Neutrophil (primary cell): ENCODE measurements around the gene CASKIN1.
A peak's percentile ranks its signal among the peaks of the same experiment; 100 is the strongest.

Source experiments
- H3K27ac ChIP-seq: fragments of 200-600 bp; sonication (generic); 2 replicates; pipeline ENCODE4 v1.5.1; 2016; ENCODE audit warnings: mild to moderate bottlenecking, moderate library complexity
- H3K27me3 ChIP-seq: fragments of 200-600 bp; sonication (generic); 2 replicates; pipeline ENCODE4 v1.6.0; 2016; ENCODE audit warnings: mild to moderate bottlenecking
- H3K36me3 ChIP-seq: fragments of 200-600 bp; sonication (generic); 2 replicates; pipeline ENCODE4 v1.5.1; 2017
- H3K4me1 ChIP-seq, 2 experiments: fragments of 200-600 bp in 1 of 2; sonication (generic) in 1 of 2; 1 replicate in 1 of 2; 2 replicates in 1 of 2; pipeline versions ENCODE4 v1.5.1 to v1.6.1; 2013 to 2016; ENCODE audit warnings: low read depth in 1 of 2, low read length in 1 of 2, mild to moderate bottlenecking in 1 of 2, moderate library complexity in 1 of 2; ENCODE audit not compliant: control insufficient read depth in 1 of 2, insufficient read depth in 1 of 2
- H3K4me3 ChIP-seq, 2 experiments: fragments of 200-600 bp in 1 of 2; sonication (generic) in 1 of 2; 1 replicate in 1 of 2; 2 replicates in 1 of 2; pipeline ENCODE4 v1.5.1; 2013 to 2016; ENCODE audit warnings: low read depth in 1 of 2, low read length in 1 of 2, mild to moderate bottlenecking in 1 of 2, moderate library complexity in 1 of 2
- H3K9me3 ChIP-seq: fragments of 200-600 bp; sonication (generic); 2 replicates; pipeline ENCODE4 v1.5.1; 2016
- TF ChIP-seq, protein P1 (sequence below): fragments of 200-600 bp; sonication (generic); IDR thresholded peaks from 2 replicates; pipeline ENCODE4 v1.5.1; 2016; ENCODE audit warnings: antibody characterized with exemption

Gene CASKIN1

DNA sequence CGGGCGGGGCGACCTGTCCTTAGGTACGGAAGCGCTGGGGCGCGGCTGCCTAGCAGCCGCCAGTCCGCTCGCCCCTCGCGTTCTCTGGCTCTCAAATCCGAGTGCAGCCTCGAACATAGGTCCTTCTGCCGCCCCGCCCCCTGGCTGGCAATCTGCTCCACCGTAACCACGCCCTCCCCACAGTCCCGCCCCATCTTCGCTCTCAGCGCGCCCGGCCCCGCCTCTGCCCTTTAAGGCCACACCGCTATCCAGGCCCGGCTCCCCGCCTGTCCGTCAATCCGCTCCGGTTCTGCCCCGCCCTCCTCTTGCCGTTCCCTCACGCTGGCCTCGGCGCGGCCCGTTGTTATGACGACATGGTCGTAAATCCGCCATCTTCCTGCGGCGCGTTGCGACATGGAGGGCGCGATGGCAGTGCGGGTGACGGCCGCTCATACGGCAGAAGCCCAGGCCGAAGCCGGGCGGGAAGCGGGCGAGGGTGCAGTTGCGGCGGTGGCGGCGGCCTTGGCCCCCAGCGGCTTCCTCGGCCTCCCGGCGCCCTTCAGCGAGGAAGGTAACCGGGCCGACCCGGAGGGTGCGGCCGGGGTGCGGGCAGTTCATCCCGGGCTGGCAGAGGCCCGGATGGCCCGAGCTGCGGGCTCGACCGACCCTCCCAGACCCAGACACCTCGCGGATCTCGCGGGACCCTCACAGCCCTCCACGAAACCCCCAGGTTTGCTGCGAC lies 27.0 kb upstream of the CASKIN1 start, which contains the start of gene E4F1:
Gene E4F1, plus strand, starts transcription at position 371 of the 721 bp plus-strand sequence. Its CDS starts 23 bp downstream, at position 394.
- Histone ChIP-seq H3K4me3 (peak within 1 kb of the TSS; percentile 75 to 76), H3K27ac (peak within 1 kb of the TSS; percentile 88), H3K9me3 (no peaks in the 10 kb centered on the region), H3K4me1 (peaks cover 15 to 18% of the 10 kb centered on the region in 2 experiments), H3K27me3 (no peaks in the 10 kb centered on the region), H3K36me3 (peaks cover 14% of the 10 kb centered on the region)
- TF ChIP-seq, protein P1, sequence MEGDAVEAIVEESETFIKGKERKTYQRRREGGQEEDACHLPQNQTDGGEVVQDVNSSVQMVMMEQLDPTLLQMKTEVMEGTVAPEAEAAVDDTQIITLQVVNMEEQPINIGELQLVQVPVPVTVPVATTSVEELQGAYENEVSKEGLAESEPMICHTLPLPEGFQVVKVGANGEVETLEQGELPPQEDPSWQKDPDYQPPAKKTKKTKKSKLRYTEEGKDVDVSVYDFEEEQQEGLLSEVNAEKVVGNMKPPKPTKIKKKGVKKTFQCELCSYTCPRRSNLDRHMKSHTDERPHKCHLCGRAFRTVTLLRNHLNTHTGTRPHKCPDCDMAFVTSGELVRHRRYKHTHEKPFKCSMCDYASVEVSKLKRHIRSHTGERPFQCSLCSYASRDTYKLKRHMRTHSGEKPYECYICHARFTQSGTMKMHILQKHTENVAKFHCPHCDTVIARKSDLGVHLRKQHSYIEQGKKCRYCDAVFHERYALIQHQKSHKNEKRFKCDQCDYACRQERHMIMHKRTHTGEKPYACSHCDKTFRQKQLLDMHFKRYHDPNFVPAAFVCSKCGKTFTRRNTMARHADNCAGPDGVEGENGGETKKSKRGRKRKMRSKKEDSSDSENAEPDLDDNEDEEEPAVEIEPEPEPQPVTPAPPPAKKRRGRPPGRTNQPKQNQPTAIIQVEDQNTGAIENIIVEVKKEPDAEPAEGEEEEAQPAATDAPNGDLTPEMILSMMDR = peak; percentile 53

DNA sequence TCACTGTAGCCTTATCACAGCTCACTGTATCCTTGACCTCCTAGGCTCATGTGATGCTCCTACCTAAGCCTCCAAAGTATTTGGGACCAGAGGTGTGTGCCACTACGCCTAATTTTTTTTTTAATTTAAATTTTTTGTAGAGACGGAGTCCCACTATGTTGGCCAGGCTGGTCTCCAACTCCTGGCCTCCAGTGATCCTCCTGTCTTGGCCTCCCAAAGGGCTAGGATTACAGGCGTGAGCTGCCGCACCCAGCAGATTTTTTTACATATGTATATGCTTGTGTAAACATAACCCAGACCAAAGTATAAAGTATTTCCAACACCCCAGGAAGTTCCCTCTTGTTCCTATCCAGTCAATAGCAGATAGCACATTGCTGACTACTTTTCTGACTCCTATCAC lies 19.9 kb upstream of the CASKIN1 start:
- TF ChIP-seq, protein P1 = no peak
- Histone ChIP-seq H3K4me1 (peaks cover 40 to 41% of the 10 kb centered on the region in 2 experiments), H3K27ac (no peak overlapping the region), H3K4me3 (no peak overlapping the region), H3K36me3 (no peaks in the 10 kb centered on the region), H3K27me3 (no peaks in the 10 kb centered on the region), H3K9me3 (no peaks in the 10 kb centered on the region)

DNA sequence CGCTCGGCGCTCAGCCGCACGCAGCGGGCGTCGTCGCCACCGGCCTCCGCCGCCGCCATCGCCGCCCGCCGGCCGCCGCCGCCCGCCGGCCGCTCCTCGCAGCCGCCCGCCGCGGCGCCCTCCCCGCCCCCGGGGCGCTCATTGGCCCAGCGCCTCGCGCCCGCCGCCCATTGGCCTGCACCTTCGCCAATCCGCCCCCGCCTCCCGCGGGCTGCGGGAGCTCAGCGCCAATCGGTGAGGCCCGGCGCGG lies 18.2 kb upstream of the CASKIN1 start, which contains the start of gene PGP:
Gene PGP, minus strand, starts transcription at position 122 of the 250 bp plus-strand sequence. Its CDS starts 63 bp downstream, at position 59.
- TF ChIP-seq, protein P1 = no peak
- H3K4me3 ChIP-seq = peak within 1 kb of the TSS; percentile 68 to 92
- H3K4me1 ChIP-seq = peaks cover 40 to 41% of the 10 kb centered on the region in 2 experiments
- H3K27ac ChIP-seq = peak within 1 kb of the TSS; percentile 82
- H3K9me3 ChIP-seq = no peaks in the 10 kb centered on the region
- no peaks in the 10 kb centered on the region for H3K27me3 ChIP-seq
- H3K36me3 ChIP-seq = peaks cover 7% of the 10 kb centered on the region

DNA sequence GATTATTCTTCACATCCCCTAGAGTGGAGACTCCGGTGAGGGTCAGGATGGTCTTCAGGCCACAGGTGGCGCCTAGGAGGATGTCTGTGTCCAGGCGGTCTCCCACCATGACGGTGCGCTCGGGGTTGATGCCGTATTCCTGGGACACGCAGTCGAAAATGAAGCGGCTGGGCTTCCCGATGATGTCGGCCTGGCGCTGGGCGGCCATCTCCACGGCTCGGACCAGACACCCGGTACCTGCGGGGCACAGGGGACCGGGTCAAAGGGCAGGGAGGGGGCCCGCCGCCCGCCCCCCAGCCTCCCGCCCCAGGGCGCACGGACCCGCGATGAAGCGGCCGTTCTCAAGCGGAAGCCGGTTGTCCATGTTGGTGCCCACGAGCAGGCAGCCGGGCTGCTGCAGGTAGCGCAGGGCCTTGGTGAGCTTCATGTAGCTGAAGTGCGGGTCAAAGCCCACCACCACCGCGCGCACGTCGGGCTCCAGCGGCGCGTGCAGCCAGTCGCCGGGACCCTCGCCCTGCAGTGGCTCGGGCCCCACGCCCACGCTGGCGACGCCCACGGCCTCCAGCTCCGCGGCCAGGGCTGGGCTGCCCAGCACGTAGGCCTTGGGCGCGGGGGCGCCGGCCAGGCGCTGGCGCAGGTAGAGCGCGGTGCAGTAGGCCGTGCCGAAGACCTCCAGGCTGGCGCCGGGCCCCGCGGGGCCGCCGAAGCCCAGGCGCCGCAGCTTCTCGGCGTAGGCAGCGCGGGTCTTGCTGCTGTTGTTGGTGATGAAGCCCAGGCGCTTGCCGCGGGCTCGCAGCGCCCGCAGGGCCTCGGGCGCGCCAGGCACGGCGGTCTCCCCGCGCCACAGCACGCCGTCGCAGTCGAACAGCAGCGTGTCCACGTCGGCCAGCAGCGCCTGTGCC lies 17.7 kb upstream of the CASKIN1 start:
- Histone ChIP-seq H3K27ac (peak overlapping the region; percentile 82), H3K9me3 (no peaks in the 10 kb centered on the region), H3K4me1 (peaks cover 40 to 41% of the 10 kb centered on the region in 2 experiments), H3K27me3 (no peaks in the 10 kb centered on the region), H3K4me3 (peak overlapping the region; percentile 67 to 92), H3K36me3 (peaks cover 13% of the 10 kb centered on the region)
- TF ChIP-seq, protein P1 = no peak

DNA sequence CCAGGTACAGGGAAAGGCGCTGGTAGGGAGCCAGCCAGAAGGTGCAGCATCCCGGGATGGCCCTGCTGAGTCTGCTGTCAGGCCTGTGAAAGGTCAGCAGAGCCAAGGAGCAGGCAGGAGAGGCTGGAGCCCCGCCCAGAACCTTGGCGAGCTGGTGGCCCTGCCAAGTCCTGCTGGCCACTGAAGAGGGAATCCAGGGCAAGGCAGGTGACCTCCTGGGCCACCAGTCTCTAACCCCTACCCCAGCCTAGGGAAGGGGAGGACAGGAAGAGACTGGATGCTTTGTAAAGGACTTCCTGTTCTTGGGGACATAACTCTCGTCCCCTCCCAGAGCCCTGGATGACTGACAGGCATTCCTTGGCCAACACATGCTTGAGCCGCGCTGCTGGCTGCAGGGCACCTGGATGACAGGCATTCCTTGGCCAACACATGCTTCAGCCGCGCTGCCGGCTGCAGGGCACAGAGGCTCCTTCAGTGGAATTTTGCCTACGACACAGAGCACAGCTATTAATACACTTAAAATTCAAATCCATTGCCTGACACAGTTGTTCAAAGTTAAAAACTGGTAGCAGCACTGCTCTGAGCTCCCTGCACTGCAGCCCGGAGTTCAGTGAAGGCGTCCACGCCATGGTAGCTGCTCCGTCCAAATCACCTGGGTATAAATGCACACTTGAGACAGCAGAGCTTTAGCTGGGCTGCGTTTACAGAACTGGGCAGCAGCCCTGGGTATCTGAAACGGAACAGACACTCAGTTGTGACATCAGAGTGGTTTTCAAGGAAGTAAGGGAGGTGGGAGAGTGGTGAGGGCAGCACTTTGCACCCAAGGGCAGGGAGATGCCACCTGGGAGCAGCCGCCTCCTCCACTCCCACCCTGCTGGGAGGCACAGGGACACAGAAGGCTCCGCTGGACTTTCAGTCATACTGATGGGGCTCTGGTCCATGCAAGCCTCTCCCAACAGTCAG lies 16.2 kb upstream of the CASKIN1 start:
- Histone ChIP-seq H3K36me3 (peaks cover 24% of the 10 kb centered on the region), H3K4me3 (peak overlapping the region; percentile 67 to 92), H3K9me3 (no peaks in the 10 kb centered on the region), H3K27me3 (no peaks in the 10 kb centered on the region), H3K4me1 (peaks cover 39 to 41% of the 10 kb centered on the region in 2 experiments), H3K27ac (peak overlapping the region; percentile 82)
- TF ChIP-seq, protein P1 = no peak
